ENCODE data around the gene KRT37.
"Not testable (repeated sequence)": the region's sequence is repeated elsewhere in the genome, so short reads cannot be mapped to it uniquely, and the experiment has no call there.

KRT37 gene

DNA sequence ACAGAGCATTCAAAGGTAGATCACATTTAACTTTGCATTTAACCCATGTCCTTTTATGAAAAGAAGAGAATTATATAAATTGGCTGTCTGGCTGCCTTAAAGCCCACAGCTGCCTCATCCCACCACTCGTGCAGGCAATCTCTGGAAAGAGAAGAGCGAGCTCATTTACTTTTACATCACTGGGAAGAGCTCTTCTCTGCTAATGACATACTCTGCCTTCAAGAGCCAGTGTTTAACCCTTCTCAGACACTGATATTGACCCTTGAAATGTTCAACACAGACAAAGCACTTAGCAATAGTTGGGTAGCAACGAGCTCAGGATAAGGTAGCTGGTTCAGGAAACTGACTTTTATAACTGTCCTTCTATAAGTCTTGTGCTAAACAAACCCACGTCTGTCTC, 9.6 kb upstream of the KRT37 start:
- peak; percentile 40 for DNase-seq

DNA sequence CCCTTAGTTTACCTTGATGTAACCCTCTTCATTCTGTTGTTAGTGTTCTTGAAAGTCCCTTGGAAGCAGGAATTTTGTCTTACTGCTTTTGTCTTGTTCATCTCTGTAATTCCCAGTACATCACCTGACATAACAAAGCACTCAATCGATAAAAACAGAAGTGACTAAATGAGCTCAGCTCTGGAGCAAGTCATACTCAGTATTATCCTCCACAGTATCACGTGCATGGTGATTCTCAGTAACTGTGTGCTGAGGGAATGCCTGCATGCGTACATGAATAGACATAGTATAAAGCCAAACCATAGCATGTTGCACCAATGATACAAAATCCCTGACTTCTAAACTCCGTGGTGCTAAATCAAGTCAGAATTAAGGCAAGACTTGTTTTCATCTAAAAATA, 9.2 kb upstream of the KRT37 start:
- DNase-seq: no peak

DNA sequence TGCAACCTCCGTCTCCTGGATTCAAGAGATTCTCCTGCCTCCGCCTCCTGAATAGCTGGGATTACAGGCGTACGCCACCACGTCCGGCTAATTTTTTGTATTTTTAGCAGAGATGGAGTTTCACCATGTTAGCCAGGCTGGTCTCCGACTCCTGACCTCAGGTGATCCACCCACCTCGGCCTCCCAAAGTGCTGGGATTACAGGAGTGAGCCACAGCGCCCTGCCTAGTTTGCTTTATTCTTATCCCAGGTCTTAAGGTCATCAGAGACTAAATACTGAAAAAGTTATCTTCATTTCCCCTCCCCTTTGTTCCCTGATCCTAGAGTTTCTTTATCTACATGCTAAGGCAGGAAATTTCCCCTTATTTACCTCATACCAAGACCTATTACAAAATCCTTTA, 6.0 kb upstream of the KRT37 start:
- DNase-seq: not testable (repeated sequence)

DNA sequence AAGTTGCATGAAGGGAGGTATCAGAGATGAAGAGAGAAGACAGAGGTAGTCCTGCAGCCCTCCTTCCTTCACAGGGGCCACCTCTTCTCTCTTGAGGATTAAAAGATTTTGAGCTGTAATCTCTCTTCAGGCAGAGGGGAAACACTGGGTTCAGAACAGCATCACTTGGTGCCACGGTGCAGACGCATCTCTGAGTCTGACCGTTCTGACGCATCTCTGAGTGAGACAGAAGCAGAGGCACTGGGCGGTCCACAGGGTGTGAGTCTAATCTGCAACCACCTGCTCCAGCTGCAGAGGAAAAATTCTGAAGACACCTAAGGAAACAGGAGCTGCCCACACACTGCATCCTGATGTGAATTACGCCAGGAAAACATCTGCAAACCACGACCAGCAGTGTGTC, 5.3 kb upstream of the KRT37 start:
- DNase-seq: no peak

DNA sequence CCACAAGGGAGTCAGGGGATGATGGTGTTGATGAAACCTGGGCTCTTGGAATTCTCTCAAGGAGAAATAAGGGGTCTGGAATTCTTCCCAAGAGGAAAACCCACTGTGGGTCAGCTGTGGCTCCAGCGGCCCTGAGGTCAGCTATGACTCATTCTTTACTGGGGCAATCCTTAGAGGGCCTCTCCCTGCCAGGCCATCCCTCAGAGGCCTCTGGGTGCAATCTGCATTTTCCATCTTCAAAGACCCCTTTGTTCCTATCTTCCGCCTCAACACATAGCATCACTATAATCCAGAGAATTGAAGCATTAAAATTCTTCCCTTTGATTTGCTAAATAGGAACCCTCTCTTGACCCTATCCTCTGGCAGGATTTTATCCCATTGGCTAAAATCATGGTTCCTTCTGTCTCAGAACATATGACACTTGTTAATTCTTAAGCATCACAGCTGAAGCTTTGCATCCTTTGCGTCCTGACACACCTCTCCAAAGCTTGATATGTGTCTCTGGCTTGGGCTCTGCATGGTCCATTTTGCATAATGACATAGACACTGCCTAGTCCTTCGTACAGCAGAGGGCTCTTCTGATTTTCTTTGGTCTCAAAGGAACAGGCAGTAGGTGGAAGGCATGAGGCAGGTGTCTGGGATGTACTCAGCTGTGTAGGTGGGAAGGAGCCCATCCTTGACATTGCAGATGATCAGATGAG, 4.4 kb upstream of the KRT37 start:
- no peak for DNase-seq

DNA sequence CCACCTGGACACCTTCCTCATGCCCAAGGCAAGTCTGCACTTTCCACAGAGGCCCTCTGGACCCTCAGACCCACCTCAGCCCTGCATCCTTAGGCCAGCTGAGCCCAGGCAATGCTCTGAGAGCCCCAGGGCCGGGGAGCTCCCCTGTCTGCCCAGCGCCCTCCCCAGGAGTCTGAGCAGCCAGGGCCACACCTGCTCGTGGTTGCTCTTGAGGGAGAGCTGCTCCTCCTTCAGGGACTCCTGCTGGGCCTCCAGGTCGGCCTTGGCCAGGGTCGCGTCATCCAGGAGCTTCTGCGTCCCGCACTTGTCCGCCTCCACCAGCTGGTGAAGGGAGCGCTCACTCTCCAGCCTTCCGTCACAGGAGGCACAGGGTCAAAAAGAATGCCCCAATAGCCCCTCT, 1.8 kb downstream of the KRT37 start:
- not testable (repeated sequence) for DNase-seq

DNA sequence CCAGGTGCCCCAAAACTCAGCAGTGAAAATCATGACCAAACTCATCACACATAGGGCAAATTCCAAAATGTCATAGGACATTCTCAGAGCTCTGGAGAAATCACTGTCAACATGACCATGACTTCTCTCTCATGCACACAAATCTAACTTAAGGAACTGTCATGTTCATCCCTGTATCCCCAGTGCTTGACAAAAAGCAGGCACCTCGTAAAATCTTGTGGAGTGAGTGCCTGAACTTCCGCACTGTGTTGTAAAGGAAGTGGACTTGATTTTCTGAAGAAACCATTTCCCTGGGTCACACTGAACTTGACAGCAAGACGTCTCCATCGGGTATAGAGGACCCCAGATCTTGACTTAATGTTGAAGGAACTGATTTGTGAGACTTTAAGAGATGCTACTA, 2.8 kb downstream of the KRT37 start:
- DNase-seq: no peak

DNA sequence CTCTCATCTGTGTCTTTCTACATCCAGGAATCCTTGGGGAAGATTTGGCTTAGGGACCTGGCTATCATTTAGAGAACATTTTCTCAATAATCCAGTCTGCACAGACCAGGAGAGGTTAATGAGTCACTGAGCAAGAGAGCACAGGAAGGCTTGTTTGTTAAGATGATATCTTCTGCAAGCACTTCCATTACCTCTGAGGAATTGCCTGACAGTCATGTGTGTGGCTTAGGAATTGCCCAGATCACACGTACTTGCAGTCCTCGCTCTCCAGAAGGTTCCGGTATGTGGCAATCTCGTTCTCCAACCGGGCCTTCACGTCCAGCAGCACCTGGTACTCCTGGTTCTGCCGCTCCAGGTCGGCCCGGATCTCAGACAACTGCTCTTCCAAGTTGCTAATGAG, 3.3 kb downstream of the KRT37 start:
- DNase-seq: no peak

DNA sequence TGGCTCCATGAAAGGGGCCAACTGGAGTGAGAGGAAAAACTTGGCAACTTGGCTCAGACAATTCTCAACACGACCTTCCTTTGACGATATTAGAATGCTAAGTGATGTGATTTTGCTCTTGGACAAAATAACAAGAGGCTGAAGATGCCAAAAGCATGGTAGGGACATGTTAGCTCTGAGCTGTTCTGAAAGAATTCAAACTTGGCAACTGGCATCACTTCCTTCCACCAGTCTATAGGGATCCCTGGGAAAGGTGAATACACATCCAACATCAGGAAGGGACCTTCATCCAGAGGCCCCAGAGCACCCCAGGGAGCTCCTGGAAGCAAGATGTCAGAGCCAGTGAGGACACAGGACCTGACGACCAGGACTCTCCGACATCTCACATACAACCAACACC, 4.3 kb downstream of the KRT37 start:
- no peak for DNase-seq

DNA sequence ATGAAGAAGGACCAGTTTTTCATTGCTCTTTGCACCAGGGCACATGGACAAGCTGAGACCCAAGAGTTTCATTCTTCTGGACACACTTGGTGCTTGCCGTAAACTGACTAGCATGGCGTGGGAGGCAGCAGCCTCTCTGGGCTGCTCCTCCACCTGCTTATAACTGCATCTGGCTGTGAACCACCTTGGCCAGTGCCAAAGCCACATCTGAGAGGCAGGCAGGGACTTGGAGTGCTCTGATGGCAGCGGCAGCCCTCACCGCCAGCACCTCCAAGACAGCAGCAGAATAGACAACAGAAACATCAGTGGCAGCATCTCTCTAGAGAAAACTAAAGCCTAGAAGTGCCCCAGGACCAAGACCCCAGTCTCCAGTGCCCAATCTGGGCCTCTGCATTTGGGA, 4.7 kb downstream of the KRT37 start:
- no peak for DNase-seq

DNA sequence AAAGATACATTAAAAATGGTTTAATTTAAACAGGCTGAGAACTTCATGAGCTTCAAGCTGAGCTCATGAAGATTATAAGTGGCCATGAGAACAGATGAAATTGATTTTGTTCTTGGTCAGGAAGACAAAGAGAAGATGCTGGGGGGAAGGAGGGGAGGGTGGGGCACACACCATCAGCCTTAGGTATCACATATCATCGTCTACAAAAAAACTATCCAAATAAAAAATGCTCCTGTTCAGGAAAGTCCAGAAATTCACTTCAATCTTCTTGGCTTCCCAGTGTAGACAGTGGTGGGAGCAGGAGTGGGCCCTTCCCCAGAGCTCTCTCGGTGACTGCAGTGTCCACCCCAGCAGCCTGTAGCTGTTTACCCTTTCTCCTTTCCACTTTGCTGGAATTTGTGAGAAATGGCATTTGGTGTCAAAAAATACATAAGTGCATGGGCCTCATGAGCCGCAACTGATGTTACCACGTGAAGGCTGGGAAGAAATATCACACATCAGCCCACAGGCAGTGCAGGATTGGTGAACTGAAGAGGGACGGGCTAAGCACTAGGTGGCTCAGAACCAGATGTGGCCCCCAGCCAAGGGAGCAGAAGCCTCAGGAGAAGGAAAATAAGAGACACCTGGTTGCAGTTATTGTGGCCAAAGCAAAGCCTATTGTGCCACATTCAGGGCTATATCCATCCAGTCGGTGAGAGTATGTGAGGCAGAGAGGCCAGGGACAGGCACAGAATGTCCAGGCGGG, 6.1 kb downstream of the KRT37 start:
- peak; percentile 32 for DNase-seq

DNA sequence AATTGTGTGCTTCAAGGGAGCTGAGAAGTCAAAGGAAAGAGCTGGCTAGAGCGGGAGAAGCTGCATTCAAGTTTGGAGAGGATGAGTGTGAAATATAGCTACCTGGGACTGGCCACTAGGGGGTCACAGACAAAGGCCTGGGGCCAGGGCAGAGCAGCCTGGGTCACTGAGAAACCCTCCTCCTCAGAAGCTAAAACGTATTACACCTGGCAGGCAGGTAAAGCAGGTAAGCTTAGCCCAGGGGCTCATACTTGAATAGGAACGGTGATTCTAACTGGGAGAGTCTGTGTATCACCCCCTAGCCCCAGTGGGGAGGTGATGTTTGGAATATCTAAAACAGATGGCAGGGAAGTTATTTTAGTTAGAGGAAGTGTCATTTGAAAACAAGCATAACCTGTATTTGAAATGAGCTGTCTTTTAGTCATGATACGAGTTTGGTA, 6.8 kb downstream of the KRT37 start:
- DNase-seq: no peak

DNA sequence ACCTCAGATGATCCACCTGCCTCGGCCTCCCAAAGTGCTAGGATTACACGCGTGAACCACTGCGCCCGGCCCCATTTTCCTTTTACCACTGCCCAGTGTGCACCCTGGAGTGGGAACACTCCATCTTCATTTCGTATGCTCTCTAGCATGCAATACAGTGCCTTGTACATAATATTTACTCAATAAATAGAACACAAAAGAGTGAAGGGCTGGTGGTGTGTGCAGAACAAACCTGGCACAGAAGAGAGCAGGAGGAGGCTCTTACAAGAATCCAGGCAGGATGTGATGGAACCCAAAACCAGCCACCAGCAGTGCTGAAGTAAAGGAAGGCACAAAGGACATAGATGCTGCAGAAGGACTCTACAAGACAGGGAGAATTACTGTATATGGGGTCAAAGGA, 7.3 kb downstream of the KRT37 start:
- DNase-seq: peak; percentile 46

DNA sequence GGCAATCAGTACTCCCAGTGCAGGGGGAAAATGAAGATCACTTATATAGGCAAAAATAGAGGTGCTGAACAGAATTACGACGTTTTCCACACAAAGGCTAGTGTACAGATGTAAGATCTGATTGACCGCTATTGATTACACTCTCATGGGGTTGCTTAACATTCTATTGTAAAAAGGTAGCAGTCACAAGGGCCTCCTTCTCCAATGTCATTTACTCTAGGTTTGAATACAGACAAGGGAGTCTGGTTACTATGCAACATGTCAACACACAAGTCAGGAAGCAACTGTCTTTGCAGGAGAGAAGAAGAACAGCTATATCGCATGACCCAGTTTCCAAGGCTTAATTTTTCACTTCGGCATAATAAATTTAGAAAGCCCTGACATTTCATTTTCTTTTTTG, 7.9 kb downstream of the KRT37 start:
- peak; percentile 57 for DNase-seq

DNA sequence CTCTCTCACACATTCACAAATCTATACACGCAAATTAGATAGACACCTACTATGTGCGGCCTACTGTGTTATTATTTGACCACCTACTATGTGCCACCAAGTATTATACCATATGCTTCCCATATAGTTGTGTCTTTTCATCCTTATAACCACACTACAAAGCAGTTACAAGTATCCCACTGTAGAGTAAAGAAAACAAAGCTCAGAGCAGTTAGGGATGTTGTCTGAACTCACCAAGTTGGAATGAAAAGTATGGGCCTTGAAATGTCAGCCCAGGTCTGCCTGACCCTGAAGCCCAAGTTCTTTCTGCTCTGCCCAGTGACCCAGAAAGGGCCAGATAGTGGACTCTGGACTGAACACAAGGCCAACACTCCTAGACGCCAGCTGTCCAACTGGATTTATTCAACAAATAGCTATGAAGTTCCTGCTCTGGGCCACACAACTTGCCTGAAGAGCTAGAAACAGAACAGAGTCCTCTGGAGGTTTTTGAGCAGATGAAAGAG, 8.5 kb downstream of the KRT37 start:
- DNase-seq: no peak

DNA sequence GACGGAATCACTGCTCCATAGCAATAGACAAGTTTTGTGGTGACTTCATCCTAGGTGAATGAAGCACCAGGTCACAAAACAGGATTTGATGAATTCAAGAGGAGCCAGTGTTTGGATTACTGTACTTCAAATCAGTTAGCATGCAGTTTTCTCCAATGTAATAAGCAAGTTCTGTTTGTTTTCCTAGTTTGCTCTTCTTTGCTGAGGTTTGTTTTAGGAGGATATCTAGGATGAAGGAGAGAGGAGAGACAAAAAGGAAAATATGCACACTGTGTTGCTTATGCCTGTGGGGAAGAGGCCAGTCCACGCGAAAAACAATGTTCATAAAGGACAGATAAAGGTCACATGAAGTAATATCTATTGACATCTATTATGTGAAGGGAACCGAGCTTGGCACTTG, 9.0 kb downstream of the KRT37 start:
- no peak for DNase-seq

DNA sequence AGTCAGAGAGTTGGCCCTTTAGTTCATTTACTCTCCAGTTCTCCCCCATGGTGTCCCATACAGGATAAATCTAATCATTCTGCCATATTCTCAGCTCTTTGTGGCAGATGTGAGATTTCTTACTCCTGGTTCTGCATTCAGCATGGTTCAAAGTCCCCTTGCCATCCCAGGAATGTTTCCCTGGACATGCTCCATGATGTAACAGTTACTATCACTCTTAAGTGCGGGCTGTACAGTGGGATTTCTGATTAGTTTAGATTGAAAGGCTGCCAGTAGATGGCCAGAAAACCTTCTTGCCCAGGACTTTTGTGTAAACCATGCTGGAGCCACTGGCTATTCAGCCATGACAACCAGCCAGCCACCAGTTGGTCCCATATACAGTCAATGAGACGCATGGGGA, 10.4 kb downstream of the KRT37 start:
- no peak for DNase-seq

DNA sequence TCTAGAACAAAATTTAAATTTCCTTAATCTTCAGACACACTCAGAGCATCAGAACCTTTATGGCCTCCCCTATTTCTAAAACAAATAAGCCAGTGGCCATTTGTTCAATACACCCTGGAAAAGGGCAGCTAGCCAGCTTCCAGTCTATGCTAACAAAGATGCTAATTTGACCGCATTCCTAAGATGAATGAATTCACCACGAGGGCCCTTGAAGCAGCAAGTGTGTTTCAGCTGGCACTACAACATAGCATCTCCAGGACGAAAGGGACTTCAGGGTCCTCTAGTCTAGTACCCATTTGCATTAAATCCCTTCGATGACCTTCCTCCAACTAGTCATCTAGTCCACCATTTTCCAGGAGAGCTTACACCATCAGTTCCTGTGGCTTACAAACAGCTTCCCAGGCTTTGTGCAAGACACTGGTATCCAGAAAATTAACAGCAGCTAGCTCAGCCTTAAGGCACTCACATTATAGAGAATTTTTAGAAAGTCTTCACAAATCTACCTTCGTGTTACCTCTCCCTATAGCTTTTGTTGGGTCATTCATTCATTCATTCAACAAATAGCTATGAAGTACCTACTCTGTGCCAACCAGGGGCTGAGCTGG, 10.9 kb downstream of the KRT37 start:
- DNase-seq: peak; percentile 18

DNA sequence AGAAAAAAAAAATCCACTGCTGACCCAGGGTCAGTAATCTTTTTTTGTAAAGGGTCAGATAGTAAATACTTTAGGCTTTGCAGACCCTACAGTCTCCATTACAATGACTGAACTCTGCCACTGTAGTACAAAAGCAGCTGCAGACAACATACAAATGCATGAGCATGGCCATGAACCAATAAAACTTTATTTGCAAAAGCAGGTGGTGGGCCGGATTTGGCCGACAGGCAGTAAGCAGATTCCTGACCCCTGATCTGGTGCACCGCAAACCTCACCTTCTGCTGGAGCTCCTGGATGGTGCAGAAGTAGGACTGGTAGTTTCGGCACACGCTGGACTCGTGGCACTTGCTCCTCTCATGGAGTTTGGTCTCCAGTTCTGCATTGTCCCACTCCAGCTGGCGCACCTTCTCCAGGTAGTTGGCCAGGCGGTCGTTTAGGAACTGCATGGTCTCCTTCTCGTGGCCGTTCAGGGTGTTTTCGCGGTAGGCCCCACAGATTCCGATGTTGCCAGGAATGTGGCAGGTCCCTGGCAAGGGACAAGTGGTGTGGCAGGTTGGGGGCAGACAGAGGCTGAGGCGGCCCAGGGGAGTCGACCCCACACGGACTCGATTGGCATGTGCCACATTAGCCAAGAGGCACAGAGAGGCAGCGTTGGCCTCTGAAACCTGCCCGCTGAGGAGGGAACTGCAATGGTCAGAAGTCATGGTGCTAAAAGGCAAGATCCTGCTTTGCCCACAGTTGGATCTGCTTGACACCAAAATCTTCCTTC, 13.1 kb downstream of the KRT37 start:
- DNase-seq: no peak

DNA sequence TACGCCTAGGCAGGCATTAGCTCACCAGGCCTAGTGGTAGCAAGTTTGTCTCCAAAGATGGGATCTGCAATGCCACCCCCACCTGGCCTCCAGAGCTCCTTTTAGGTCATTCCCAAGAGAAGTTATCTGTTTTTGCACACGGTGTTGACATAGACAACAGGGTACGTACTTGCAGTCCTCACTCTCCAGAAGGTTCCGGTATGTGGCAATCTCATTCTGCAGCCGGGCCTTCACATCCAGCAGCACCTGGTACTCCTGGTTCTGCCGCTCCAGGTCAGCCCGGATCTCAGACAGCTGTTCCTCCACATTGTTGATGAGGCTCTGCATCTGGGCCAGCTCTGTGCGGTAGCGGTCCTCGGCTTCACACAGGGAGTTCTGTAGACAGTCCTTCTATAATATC, 17.2 kb downstream of the KRT37 start:
- DNase-seq: no peak

DNA sequence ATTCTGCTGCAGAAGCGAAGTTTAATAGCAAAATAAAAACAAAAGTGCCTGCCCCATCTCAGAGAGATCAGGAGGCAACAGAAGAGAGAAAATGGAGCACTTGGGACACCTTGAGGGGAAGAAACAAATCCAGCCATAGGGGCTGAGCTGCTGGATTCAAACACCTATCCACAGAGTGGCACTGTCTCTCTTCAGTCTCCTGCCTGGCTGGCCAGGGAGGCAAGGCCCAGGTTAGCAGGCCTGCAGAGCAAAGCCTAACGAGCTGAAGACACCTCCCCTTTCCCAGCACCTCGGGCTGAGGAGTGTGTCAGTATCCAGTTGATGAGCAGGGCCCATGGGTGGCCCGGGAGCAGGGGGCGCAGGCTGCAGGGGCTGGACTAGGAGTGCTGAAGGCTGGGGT, 18.2 kb downstream of the KRT37 start:
- no peak for DNase-seq

DNA sequence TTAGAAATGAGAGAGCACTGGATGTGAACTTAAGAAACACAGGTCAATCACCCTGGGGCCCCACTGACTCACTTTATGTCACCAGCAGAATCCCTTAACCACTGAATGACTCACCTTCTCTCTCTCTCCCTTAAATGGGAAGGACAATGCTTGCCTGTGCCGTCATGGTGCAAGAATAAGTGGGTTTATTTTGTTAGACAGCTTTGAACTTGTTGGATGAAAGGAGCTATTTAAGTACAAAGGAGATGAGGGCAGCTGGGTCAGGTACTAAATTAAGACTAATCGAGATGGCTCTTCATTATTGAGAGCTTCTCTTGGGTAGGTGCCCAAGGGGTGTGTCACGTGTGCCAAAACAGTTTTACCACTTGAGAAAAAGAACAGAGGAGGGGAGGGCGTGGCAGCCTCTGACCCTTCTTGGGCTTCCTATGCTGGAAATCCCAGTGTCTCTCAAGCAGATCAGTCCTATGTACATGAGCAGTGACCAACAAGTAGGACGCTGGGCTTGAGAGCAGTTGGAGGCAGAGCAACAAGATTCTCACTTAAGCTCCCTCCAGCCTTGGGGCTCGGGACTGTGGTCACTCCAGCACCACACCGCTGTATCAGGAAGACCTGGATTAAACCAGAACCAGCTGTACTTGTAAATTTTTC, 20.2 kb downstream of the KRT37 start:
- DNase-seq: no peak

Data from NCI-H2029 treated with DMSO at 0.1 percent for 48 hours (cell line).